HCT116 (cell line): Measurements from ENCODE around the gene WSCD2.

Experiments used
- CTCF ChIP-seq, 3 experiments: fragments of 200-600 bp in 1 of 3; sonication (generic) in 1 of 3; IDR thresholded peaks in 2 of 3; conservative IDR thresholded peaks in 1 of 3; 2 replicates each; pipeline ENCODE4 v1.5.1; 2012 to 2017; ENCODE audit warnings: low read depth in 2 of 3, low read length in 2 of 3, antibody characterized with exemption in 1 of 3, borderline replicate concordance in 1 of 3, control low read depth in 1 of 3, mild to moderate bottlenecking in 1 of 3, mixed read lengths in 1 of 3, mixed run types in 1 of 3, moderate library complexity in 1 of 3; ENCODE audit not compliant: insufficient read depth in 1 of 3
- ELF1 ChIP-seq: IDR thresholded peaks from 2 replicates; pipeline ENCODE4 v1.6.1; 2012; ENCODE audit warnings: low read depth, borderline replicate concordance
- MAX ChIP-seq: IDR thresholded peaks from 2 replicates; pipeline ENCODE4 v1.6.1; 2012
- POLR2A ChIP-seq: IDR thresholded peaks from 2 replicates; pipeline ENCODE4 v1.7.0; 2011; ENCODE audit warnings: borderline replicate concordance; ENCODE audit not compliant: insufficient read depth, insufficient read length; ENCODE audit errors: extremely low read depth
- POLR2AphosphoS5 ChIP-seq: IDR thresholded peaks from 2 replicates; pipeline ENCODE4 v1.6.1; 2011; ENCODE audit warnings: mild to moderate bottlenecking, low read depth, low read length, moderate library complexity
- REST ChIP-seq: IDR thresholded peaks from 2 replicates; pipeline ENCODE4 v1.6.1; 2012; ENCODE audit warnings: low read depth
- YY1 ChIP-seq: IDR thresholded peaks from 2 replicates; pipeline ENCODE4 v1.6.1; 2011; ENCODE audit warnings: low read length, low read depth, moderate library complexity, mild to moderate bottlenecking; ENCODE audit not compliant: insufficient replicate concordance; ENCODE audit errors: extremely low read depth
- ZBTB33 ChIP-seq: IDR thresholded peaks from 2 replicates; pipeline ENCODE4 v1.6.1; 2011; ENCODE audit warnings: mild to moderate bottlenecking, low read length, moderate library complexity; ENCODE audit not compliant: insufficient replicate concordance; ENCODE audit errors: extremely low read depth

GRCh38 chr12:108090932-108091678 is 38.0 kb upstream of the WSCD2 start:
- no peak for TF ChIP-seq CTCF (IDR thresholded peaks at IDR 0.05 in 2 of 3, conservative IDR thresholded peaks at IDR 0.05 in 1 of 3; ENCODE audit: borderline replicate concordance in 1 of 3, insufficient read depth in 1 of 3, low read depth in 2 of 3, low read length in 2 of 3)
- no peak for TF ChIP-seq POLR2A
- no peak for TF ChIP-seq MAX
- no peak for TF ChIP-seq ELF1
- no peak for TF ChIP-seq YY1
- no peak for TF ChIP-seq REST
- no peak for TF ChIP-seq POLR2AphosphoS5
- no peak for TF ChIP-seq ZBTB33
